Measurements from ENCODE around the gene ARHGAP26. TPM values are rescaled to one million over a fixed set of nuclear protein-coding genes. Genes with fewer than 3 reads are reported as not detected.
"Not testable (repeated sequence)": the region's sequence is repeated elsewhere in the genome, so short reads cannot be mapped to it uniquely, and the experiment has no call there.

ARHGAP26 gene
- total RNA-seq, 4 donors from 2014 or later: 28.2 to 52.3 (median 37.9) TPM

DNA sequence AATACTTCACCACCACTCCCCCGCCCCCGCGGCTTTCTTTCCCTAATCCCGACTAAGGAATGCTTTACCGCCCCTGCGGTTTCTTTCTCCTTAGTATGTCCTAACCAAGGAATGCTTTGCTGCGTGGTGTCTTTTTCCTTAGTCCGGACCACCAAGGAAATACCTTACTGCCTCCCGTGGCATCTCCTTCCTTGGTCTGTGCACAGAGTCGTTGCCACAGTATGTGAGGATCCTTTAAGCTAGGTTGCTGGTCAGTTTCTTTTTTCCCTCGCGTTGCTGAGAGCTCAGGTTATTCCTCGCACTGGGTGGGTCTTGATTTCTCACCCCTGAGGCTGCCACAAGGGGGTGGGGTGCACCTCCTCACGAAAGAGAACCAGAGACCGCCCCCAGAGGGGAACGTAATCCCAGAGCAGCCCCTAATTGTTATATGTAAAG is 323.9 kb downstream of the ARHGAP26 start:
- no peak overlapping the region for H3K4me3 ChIP-seq (replicated peaks in 1 of 3)
- no peak for TF ChIP-seq POLR2A (IDR thresholded peaks at IDR 0.05)
- TF ChIP-seq, protein P1, sequence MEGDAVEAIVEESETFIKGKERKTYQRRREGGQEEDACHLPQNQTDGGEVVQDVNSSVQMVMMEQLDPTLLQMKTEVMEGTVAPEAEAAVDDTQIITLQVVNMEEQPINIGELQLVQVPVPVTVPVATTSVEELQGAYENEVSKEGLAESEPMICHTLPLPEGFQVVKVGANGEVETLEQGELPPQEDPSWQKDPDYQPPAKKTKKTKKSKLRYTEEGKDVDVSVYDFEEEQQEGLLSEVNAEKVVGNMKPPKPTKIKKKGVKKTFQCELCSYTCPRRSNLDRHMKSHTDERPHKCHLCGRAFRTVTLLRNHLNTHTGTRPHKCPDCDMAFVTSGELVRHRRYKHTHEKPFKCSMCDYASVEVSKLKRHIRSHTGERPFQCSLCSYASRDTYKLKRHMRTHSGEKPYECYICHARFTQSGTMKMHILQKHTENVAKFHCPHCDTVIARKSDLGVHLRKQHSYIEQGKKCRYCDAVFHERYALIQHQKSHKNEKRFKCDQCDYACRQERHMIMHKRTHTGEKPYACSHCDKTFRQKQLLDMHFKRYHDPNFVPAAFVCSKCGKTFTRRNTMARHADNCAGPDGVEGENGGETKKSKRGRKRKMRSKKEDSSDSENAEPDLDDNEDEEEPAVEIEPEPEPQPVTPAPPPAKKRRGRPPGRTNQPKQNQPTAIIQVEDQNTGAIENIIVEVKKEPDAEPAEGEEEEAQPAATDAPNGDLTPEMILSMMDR (IDR thresholded peaks at IDR 0.05): no peak
- no peaks in the 10 kb centered on the region for H3K27me3 ChIP-seq
- no peak overlapping the region for H3K27ac ChIP-seq
- no peaks in the 10 kb centered on the region for H3K9me3 ChIP-seq
- intact Hi-C loops (cut with DNase I): no loop called here
- no peaks in the 10 kb centered on the region for H3K36me3 ChIP-seq
- WGBS, 2 donors: 40 to 49% methylated on average over 16 of the region's 16 CpGs
- peak; percentile 5 to 7 for DNase-seq
- no peaks in the 10 kb centered on the region for H3K4me1 ChIP-seq

- H3K9me3 ChIP-seq; H3K27me3 ChIP-seq; H3K27ac ChIP-seq; DNase-seq; H3K4me3 ChIP-seq (replicated peaks in 1 of 3); intact Hi-C loops (cut with DNase I); H3K36me3 ChIP-seq; H3K4me1 ChIP-seq: not testable (repeated sequence)
- WGBS, 2 donors: 63 to 64% methylated on average over 3 of the region's 3 CpGs
These were observed 324.4 kb downstream of the ARHGAP26 start for GRCh38 chr5:143094608-143095007.

- no peaks in the 10 kb centered on the region for H3K4me1 ChIP-seq
- H3K27ac ChIP-seq: no peak overlapping the region
- intact Hi-C loops (cut with DNase I): no loop called here
- WGBS, 2 donors: 82 to 89% methylated on average over 2 of the region's 2 CpGs
- no peaks in the 10 kb centered on the region for H3K27me3 ChIP-seq
- H3K36me3 ChIP-seq: no peaks in the 10 kb centered on the region
- DNase-seq: no peak
- no peak overlapping the region for H3K4me3 ChIP-seq (replicated peaks in 1 of 3)
- no peak for TF ChIP-seq POLR2A (IDR thresholded peaks at IDR 0.05)
- TF ChIP-seq, protein P1 (IDR thresholded peaks at IDR 0.05): no peak
- no peaks in the 10 kb centered on the region for H3K9me3 ChIP-seq
These were observed 330.9 kb downstream of the ARHGAP26 start for GRCh38 chr5:143101121-143101520.

DNA sequence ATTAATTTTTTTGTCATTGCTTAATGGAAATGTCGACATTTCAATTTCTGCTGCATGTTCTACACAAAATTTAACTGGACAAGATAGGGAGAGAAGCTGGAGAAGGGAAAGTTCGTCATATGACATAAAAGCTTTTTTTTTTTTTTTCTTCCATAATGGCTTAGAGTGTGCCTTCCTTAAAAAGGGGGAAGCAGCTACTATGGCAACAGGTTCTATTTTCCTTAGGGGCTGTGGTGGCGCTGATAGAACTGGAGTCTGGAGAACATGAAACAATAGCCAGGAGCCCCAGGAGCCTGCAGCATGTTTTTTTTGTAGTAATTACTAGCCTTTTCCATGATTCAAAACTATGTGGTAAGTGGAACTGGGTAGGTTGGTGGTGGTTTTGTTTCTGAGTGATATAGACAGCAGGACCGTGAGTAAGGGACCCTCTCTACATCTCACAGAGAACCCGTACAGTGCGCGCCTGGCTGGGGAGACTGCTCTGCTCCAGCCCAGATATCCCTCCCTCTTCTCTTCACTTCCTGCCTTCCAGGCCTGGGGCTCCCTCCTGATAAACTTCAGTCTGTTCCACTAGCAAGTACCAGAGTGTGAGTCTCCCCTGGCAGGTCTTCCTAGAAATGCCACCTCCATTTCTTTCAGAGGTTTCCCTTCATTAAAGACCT is 331.7 kb downstream of the ARHGAP26 start:
- H3K9me3 ChIP-seq: no peaks in the 10 kb centered on the region
- no peaks in the 10 kb centered on the region for H3K36me3 ChIP-seq
- H3K27me3 ChIP-seq: no peaks in the 10 kb centered on the region
- DNase-seq: no peak
- no peak overlapping the region for H3K4me3 ChIP-seq (replicated peaks in 1 of 3)
- TF ChIP-seq, protein P1 (IDR thresholded peaks at IDR 0.05): no peak
- no peak for TF ChIP-seq POLR2A (IDR thresholded peaks at IDR 0.05)
- 88 to 91% methylated on average over 7 of the region's 7 CpGs for WGBS, 2 donors
- no peaks in the 10 kb centered on the region for H3K4me1 ChIP-seq
- intact Hi-C loops (cut with DNase I): no loop called here
- H3K27ac ChIP-seq: no peak overlapping the region

GRCh38 chr5:143102411-143102810 is 332.2 kb downstream of the ARHGAP26 start:
- no peak overlapping the region for H3K4me3 ChIP-seq (replicated peaks in 1 of 3)
- H3K9me3 ChIP-seq: no peaks in the 10 kb centered on the region
- no peaks in the 10 kb centered on the region for H3K27me3 ChIP-seq
- H3K36me3 ChIP-seq: no peaks in the 10 kb centered on the region
- TF ChIP-seq, protein P1 (IDR thresholded peaks at IDR 0.05): no peak
- TF ChIP-seq POLR2A (IDR thresholded peaks at IDR 0.05): no peak
- no peak overlapping the region for H3K27ac ChIP-seq
- no peaks in the 10 kb centered on the region for H3K4me1 ChIP-seq
- peak; percentile 5 to 7 for DNase-seq
- 69 to 73% methylated on average over 6 of the region's 6 CpGs for WGBS, 2 donors
- intact Hi-C loops (cut with DNase I): no loop called here
